GM12878 (cell line): ENCODE measurements around the gene MSI2. TPM values are rescaled to one million over a fixed set of nuclear protein-coding genes. Genes with fewer than 3 reads are reported as not detected.
A peak's percentile ranks its signal among the peaks of the same experiment; 100 is the strongest.

Experiments used
- ATF7 ChIP-seq: fragments of 450-650 bp; IDR thresholded peaks from 2 replicates; pipeline ENCODE4 v1.6.1; 2016; ENCODE audit warnings: low read depth, mild to moderate bottlenecking
- BHLHE40 ChIP-seq, 2 experiments: fragments of 450-650 bp in 1 of 2; IDR thresholded peaks; 2 replicates each; pipeline ENCODE4 v1.6.1; 2011 to 2017; ENCODE audit warnings: low read depth in 2 of 2, borderline replicate concordance in 1 of 2, improper control_type of control experiment in 1 of 2, low read length in 1 of 2, mild to moderate bottlenecking in 1 of 2
- CEBPB ChIP-seq, 2 experiments: fragments of 150-350 bp in 1 of 2; IDR thresholded peaks; 2 replicates each; pipeline ENCODE4 v1.6.1; 2012 to 2014; ENCODE audit warnings: low read depth in 2 of 2, low read length in 2 of 2, borderline replicate concordance in 1 of 2, inconsistent platforms in 1 of 2
- CREB1 ChIP-seq: IDR thresholded peaks from 2 replicates; pipeline ENCODE4 v1.6.1; 2012; ENCODE audit warnings: low read depth, mild to moderate bottlenecking, inconsistent platforms
- MLLT1 ChIP-seq: fragments of 450-650 bp; IDR thresholded peaks from 2 replicates; pipeline ENCODE4 v1.6.1; 2016; ENCODE audit warnings: mild to moderate bottlenecking
- MYC ChIP-seq: IDR thresholded peaks from 2 replicates; pipeline ENCODE4 v1.6.1; 2011; ENCODE audit warnings: mild to moderate bottlenecking, low read length, moderate library complexity, inconsistent platforms; ENCODE audit not compliant: insufficient read depth, insufficient replicate concordance, insufficient read length, severe bottlenecking
- NFXL1 ChIP-seq: fragments of 450-650 bp; IDR thresholded peaks from 2 replicates; pipeline ENCODE4 v1.6.1; 2017; ENCODE audit warnings: antibody characterized with exemption, mild to moderate bottlenecking, borderline replicate concordance
- PKNOX1 ChIP-seq: fragments of 450-650 bp; IDR thresholded peaks from 2 replicates; pipeline ENCODE4 v1.6.1; 2016; ENCODE audit warnings: mild to moderate bottlenecking
- POLR2AphosphoS2 ChIP-seq: IDR thresholded peaks from 2 replicates; pipeline ENCODE4 v1.6.1; 2011; ENCODE audit warnings: low read depth, mild to moderate bottlenecking, low read length, improper control_type of control experiment, moderate library complexity
- RAD21 ChIP-seq: IDR thresholded peaks from 2 replicates; pipeline ENCODE4 v1.6.1; 2011; ENCODE audit warnings: mild to moderate bottlenecking, low read depth, low read length, moderate library complexity; ENCODE audit not compliant: insufficient read depth
- SMARCA5 ChIP-seq: fragments of 450-650 bp; IDR thresholded peaks from 2 replicates; pipeline ENCODE4 v1.6.1; 2017; ENCODE audit warnings: mild to moderate bottlenecking
- USF1 ChIP-seq: IDR thresholded peaks from 2 replicates; pipeline ENCODE4 v1.6.1; 2011; ENCODE audit warnings: borderline replicate concordance, low read depth, mild to moderate bottlenecking, moderate library complexity, mixed read lengths, low read length; ENCODE audit not compliant: insufficient read depth; ENCODE audit errors: extremely low read length
- polyA plus RNA-seq, 11 experiments: library from polyadenylated mRNA; depleted of rRNA in 4 of 11; unstranded in 6 of 11; stranded (reverse) in 5 of 11; fragments of >200 nt; fragmentation: Nextera tagmentation in 4 of 11; fragmentation: Illumina TruSeq in 1 of 11; extraction: Ambion mirVana in 4 of 11; extraction: Trizol in 1 of 11; gene quantifications; 1 replicate in 1 of 11; 2 replicates in 10 of 11; pipeline versions ENCODE4 v1.2.1 to v1.2.3, GENCODE V29; 2011 to 2016; ENCODE audit warnings: inconsistent platforms in 2 of 11, missing spikeins in 2 of 11, low read depth in 1 of 11
- total RNA-seq, 4 experiments: library from RNA; depleted of rRNA in 3 of 4; stranded (reverse); fragments of >200 nt in 3 of 4; fragmentation: Illumina TruSeq in 1 of 4; extraction: Trizol in 1 of 4; gene quantifications; 2 replicates each; pipeline versions ENCODE4 v1.2.1 to v1.2.3, GENCODE V29; 2013 to 2021
- TF ChIP-seq, protein P1 (sequence below): IDR thresholded peaks from 2 replicates; pipeline ENCODE4 v1.6.1; 2012; ENCODE audit warnings: low read length, inconsistent platforms
- TF ChIP-seq, protein P2 (sequence below): fragments of 450-650 bp; IDR thresholded peaks from 2 replicates; pipeline ENCODE4 v1.6.1; 2017; ENCODE audit warnings: low read depth, mild to moderate bottlenecking, moderate library complexity
- TF ChIP-seq, protein P3 (sequence below): IDR thresholded peaks from 2 replicates; pipeline ENCODE4 v1.6.1; 2012; ENCODE audit warnings: mild to moderate bottlenecking, low read depth, low read length
- TF ChIP-seq, protein P4 (sequence below): fragments of 450-650 bp; IDR thresholded peaks from 2 replicates; pipeline ENCODE4 v1.6.1; 2017; ENCODE audit warnings: borderline replicate concordance

Gene MSI2
- total and polyA plus RNA-seq, 10 of the 15 experiments (the other 5 are each of a cell fraction or from before 2014, with no cell fraction given): 6.1 to 76.1 (median 42.0) TPM

GRCh38 chr17:57338257-57338914, 82.1 kb downstream of the MSI2 start (continued):
- TF ChIP-seq MLLT1 (peak; percentile 65), SMARCA5 (no peak), CEBPB (IDR thresholded peaks at IDR 0.05; ENCODE audit: borderline replicate concordance in 1 of 2, low read depth in 2 of 2, low read length in 2 of 2) (no peak), POLR2AphosphoS2 (no peak), CREB1 (no peak), MYC (no peak), ATF7 (no peak), NFXL1 (no peak), RAD21 (0 out of 2 replicates have a peak, but pooled peaks have one; percentile 5), PKNOX1 (peak; percentile 68), USF1 (no peak), BHLHE40 (IDR thresholded peaks at IDR 0.05; ENCODE audit: borderline replicate concordance in 1 of 2, low read depth in 2 of 2, low read length in 1 of 2) (peak; percentile 69 to 81)
- TF ChIP-seq, protein P1, sequence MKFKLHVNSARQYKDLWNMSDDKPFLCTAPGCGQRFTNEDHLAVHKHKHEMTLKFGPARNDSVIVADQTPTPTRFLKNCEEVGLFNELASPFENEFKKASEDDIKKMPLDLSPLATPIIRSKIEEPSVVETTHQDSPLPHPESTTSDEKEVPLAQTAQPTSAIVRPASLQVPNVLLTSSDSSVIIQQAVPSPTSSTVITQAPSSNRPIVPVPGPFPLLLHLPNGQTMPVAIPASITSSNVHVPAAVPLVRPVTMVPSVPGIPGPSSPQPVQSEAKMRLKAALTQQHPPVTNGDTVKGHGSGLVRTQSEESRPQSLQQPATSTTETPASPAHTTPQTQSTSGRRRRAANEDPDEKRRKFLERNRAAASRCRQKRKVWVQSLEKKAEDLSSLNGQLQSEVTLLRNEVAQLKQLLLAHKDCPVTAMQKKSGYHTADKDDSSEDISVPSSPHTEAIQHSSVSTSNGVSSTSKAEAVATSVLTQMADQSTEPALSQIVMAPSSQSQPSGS: peak; percentile 33; the same call in 1 of the 2 replicates
- TF ChIP-seq, protein P2, sequence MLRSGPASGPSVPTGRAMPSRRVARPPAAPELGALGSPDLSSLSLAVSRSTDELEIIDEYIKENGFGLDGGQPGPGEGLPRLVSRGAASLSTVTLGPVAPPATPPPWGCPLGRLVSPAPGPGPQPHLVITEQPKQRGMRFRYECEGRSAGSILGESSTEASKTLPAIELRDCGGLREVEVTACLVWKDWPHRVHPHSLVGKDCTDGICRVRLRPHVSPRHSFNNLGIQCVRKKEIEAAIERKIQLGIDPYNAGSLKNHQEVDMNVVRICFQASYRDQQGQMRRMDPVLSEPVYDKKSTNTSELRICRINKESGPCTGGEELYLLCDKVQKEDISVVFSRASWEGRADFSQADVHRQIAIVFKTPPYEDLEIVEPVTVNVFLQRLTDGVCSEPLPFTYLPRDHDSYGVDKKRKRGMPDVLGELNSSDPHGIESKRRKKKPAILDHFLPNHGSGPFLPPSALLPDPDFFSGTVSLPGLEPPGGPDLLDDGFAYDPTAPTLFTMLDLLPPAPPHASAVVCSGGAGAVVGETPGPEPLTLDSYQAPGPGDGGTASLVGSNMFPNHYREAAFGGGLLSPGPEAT: peak; percentile 16; the same call in 1 of the 2 replicates
- TF ChIP-seq, protein P3, sequence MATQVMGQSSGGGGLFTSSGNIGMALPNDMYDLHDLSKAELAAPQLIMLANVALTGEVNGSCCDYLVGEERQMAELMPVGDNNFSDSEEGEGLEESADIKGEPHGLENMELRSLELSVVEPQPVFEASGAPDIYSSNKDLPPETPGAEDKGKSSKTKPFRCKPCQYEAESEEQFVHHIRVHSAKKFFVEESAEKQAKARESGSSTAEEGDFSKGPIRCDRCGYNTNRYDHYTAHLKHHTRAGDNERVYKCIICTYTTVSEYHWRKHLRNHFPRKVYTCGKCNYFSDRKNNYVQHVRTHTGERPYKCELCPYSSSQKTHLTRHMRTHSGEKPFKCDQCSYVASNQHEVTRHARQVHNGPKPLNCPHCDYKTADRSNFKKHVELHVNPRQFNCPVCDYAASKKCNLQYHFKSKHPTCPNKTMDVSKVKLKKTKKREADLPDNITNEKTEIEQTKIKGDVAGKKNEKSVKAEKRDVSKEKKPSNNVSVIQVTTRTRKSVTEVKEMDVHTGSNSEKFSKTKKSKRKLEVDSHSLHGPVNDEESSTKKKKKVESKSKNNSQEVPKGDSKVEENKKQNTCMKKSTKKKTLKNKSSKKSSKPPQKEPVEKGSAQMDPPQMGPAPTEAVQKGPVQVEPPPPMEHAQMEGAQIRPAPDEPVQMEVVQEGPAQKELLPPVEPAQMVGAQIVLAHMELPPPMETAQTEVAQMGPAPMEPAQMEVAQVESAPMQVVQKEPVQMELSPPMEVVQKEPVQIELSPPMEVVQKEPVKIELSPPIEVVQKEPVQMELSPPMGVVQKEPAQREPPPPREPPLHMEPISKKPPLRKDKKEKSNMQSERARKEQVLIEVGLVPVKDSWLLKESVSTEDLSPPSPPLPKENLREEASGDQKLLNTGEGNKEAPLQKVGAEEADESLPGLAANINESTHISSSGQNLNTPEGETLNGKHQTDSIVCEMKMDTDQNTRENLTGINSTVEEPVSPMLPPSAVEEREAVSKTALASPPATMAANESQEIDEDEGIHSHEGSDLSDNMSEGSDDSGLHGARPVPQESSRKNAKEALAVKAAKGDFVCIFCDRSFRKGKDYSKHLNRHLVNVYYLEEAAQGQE: peak; percentile 62; the same call in 1 of the 2 replicates
- TF ChIP-seq, protein P4, sequence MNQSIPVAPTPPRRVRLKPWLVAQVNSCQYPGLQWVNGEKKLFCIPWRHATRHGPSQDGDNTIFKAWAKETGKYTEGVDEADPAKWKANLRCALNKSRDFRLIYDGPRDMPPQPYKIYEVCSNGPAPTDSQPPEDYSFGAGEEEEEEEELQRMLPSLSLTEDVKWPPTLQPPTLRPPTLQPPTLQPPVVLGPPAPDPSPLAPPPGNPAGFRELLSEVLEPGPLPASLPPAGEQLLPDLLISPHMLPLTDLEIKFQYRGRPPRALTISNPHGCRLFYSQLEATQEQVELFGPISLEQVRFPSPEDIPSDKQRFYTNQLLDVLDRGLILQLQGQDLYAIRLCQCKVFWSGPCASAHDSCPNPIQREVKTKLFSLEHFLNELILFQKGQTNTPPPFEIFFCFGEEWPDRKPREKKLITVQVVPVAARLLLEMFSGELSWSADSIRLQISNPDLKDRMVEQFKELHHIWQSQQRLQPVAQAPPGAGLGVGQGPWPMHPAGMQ: peak; percentile 52; the same call in 1 of the 2 replicates
